Medulla oblongata (tissue), 1 donor: ENCODE results near the gene TFDP1.
A peak's percentile ranks its signal among the peaks of the same experiment; 100 is the strongest.

ENCODE experiments used
- DNase-seq: peaks from one replicate; pipeline ENCODE4 v3.0.0-alpha.2; 2015; ENCODE audit errors: extremely low spot score

Gene TFDP1

DNA sequence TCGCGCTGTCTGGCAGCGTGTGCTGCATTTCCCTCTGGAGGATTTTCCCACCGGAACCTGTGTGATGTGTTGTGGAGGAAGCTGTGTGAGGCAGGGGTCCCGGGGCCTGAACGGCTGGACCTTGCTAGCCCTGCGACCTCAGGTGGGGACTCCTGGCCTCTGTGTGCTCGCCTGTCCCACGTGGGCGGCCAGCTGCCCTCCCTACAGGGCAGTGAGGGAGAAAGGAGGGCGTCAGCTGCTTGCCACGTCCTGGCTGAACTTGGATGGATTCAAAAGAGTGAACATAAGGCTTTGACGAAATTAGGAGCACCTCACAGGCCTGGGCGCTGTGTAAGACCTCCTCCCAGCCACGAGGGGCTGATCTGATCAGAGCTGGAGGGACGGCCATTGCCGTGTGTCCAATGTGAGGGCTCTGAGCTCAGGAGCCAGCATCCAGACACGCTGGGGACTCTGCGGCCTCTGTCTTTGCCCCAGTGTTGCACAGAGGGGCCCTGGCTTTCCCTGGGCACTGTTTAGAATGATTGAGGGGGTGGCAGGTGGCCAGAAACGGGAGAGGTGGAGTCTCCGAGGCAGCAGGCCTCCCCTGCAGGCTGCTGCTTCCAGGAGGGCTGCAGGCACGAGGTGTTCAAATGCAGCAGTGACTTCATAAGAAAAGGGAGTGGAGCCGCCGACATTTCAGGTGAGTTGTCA is 13.0 kb downstream of the TFDP1 start:
- no peak for DNase-seq

DNA sequence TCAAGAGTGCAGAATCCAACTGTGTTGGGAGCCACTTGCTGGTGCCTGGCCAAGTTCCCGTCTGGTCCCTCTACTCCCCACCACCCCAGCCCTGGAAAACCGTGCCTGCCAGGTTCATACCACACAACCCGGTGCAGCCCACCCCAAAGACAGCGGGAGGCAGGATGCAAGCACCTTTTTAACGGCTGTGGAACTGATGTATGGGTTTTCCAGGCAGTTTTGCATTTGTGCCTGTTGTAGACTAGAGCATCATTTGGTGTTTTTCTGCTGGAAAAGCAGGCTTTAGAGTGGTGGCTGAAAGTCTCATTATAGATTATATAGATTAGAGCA is 13.5 kb downstream of the TFDP1 start:
- no peak for DNase-seq

DNA sequence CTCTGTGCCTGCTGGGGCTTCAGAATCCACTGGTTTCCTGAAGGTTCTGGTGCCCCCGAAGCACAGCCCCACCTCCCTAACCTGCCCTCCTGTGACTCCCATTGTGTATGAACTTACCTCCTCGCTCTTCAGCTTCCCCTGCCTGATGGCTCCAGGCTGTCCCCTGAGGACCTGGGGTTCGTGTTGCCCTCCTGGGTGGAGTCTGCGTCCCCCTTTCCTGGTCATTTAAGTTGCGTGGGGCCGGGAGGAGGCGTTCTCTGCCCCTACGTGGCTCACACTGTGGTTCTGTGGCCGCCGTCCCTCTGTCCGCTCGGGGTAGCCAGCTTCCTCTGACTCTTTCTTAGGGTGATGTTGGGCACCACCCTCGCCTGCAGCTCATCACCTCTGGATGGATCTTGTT is 13.9 kb downstream of the TFDP1 start:
- DNase-seq, result no peak

DNA sequence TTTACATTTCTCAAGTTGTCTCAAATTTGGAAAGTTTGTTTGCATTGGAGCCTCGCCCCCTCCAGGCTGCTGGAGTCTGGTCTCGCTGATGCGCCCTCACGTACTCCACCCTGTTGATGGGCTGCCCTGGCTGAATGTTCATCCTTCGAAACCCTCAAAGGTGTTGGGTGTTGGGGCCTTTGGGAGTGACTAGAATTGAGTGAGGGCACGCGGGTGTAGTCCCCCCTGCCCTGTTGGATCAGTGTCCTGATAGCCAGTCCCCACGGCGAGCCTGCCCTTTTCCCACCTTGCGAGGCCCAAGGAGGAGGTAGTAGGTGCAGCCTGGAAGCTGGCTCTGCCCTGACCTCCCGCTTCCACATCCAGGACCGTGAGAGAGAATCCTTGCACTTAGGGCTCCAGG is 14.8 kb downstream of the TFDP1 start:
- no peak for DNase-seq

DNA sequence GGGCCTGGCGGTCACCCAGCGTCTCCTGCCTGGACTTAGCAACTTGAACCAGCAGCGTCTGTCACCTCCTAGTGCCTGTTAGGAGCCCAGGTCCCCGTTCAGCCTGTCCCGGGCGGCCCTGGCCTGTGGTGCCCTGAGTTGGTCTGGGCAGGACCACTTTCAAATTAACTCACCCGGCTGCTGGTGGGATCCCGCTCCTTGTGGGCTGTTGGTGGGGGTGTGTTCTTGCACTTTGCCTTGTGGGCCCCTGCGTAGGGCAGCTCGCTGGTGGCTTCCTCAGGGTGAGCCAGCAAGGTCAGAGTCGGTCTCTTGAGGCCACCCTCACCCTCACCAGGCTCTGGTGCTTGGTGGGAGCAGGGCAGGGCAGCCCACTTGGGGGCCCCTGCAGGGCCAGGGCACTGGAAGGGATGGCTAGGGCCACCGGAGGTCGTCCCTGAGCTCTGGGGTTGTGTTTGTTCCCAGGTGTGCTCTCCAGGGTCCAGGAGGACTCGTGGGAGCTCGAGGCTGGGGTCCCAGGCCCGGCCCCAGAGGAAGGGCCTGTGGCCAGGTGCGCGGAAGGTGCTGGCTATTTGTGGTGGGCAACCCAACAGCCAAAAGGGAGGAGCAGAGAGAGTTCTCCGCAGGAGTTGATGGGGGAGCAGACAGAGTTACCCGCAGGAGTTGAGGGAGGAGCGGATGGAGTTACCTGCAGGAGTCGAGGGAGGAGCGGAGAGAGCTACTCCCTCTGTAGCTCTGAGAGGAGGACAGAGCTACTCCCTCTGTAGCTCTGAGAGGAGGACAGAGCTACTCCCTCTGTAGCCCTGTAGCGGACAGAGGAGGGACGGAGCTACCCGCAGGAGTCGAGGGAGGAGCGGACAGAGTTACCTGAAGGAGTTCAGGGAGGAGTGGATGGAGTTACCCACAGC is 16.9 kb downstream of the TFDP1 start:
- DNase-seq, result no peak

DNA sequence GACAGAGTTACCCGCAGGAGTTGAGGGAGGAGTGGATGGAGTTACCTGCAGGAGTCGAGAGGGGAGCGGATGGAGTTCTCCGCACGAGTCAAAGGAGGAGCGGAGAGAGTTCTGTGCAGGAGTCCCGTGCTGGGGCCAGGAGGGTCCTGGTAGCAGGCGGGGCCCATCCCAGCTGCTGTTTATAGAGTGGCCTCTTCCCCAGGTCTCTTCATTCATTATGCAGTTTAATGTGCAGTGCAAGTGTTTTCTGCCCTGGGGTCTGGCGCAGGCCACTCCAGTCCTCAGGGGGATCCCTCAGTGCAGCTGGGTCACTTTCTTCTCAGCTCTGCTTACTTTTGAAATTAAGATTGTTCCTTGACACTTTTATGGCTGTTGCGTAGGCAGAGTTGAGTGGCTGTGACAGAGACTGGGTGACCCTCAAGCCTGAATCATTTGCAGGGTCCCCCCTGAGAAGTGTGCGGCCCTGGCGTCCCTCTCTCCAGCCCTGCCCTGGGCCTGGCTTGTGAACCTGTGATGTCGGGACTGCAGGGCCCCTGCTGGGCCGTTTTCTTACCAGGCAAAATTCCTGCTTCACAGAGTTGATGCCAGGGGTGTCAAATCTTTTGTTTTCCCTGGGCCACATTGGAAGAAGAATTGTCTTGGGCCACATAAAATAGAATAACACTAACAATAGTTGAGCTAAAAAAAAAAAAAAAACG is 17.9 kb downstream of the TFDP1 start:
- no peak for DNase-seq

DNA sequence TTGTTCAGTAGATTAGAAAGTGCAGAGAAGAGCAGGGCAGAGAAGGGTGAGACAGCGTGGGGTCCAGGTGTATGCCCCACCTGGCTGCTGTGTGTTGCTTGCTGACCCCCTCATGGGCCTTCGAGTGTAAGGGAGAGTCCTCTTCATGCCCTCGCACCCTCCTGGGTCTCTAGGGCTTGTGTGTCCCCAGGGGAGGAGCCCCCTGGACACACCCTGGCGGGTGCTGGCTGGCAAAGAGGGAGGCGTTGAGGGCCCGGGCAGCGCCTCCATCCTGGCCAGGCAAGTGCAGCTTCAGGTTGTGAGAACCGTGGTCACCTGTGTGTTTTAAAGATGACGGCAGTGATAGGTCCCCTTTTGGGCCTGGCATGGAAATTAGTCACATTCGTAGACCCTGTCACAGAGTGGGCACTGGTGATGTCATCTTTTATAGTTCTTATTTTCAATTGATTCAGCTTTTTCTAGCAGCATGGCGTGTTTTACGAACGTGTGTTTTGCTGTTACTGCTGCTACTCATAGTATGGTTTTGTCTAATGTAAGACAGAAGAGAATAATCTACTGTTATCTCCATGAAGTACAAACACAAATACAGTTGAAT is 18.7 kb downstream of the TFDP1 start:
- no peak for DNase-seq

DNA sequence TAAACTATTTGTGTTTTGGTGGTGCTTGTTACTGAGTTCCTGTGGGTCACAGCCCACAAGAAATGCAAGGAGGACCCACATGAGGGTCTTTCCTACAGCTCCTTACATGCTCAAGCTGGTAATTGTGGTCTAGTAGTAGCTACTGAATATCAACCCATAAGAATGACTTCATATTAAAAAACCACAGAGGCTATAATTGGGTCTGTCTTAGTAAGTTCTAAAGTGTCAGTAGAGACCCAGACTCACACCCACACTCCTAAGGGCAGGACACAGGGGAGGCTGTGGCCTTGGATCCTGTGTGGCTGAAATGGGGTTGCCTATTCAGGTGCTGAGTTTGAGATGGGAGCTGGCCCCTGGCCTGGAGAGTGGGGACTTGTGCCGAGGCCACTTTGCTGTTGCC is 19.6 kb downstream of the TFDP1 start:
- no peak for DNase-seq

DNA sequence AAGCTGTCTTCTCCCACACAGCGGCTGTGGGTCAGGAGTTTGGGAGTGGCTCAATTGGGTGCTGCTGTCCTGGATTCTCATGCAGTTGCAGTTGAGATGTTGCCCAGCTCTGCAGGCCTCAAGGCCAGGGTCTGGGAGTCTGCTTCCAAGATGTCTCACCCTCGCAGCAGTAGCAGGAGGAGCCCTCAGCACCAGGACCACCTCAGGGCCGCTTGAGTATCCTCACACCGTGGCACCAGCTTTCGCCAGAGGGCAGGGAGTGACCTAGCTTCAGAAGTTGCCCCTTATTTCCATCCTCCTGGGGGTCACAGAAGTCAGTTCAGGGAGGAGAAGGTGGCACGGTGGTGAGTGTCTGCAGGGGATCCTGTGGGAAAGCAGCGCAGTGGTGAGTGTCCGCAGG is 20.9 kb downstream of the TFDP1 start:
- DNase-seq, result no peak

DNA sequence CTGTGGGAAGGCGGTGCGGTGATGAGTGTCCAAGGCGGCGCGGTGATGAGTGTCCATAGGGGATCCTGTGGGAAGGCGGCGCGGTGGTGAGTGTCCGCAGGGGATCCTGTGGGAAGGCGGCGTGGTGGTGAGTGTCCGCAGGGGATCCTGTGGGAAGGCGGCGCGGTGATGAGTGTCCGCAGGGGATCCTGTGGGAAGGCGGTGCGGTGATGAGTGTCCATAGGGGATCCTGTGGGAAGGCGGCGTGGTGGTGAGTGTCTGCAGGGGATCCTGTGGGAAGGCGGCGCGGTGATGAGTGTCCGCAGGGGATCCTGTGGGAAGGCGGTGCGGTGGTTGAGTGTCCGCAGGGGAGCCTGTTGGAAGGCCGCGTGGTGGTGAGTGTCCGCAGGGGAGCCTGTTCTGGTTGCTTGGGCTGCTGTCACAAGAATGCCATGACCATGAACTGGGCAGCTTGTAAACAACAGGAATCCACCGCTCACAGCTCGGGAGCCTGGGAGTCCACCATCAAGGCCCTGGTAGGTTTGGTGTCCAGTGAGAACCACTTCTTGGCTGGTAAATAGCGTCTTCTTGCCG is 21.4 kb downstream of the TFDP1 start:
- no peak for DNase-seq

DNA sequence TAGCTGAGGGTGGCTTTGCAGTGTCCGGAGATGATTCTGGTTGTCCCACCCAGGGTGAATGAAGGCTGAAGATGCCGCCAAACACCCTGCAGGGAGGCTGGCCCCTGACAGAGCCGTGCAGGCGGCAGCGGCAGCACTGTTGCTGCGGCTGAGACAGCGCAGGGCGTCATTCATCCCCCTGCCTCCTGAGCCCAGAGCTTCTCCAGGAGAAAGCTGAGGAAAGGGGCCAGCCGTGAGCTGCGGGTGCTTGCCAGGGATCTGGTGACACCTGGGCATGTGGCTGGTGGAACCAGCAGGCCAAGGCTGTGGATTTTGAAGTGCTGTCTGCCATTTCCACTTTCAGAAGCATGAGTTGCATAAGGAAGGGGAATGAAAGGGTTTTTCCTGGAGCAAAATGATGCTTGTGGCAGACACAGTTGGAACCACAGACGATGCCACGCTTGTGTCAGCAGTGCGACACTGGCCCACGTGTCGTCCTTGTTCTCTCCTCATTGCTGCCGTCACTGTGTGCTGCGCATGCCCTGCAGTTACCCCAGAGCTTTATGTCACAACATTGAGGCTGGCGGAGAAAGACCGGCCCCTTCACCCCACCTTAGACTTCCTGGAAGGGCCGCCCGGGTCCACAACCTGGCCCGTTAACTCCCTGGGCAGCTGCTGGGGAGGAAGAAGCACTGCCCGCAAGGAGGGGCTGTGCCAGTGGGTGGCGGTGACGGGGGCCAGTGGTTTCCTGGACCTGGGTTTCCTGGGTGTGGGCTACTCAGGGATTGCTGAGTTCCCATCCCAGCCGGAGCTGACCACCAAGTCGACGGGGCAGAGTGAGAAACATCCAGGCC is 22.7 kb downstream of the TFDP1 start:
- no peak for DNase-seq

DNA sequence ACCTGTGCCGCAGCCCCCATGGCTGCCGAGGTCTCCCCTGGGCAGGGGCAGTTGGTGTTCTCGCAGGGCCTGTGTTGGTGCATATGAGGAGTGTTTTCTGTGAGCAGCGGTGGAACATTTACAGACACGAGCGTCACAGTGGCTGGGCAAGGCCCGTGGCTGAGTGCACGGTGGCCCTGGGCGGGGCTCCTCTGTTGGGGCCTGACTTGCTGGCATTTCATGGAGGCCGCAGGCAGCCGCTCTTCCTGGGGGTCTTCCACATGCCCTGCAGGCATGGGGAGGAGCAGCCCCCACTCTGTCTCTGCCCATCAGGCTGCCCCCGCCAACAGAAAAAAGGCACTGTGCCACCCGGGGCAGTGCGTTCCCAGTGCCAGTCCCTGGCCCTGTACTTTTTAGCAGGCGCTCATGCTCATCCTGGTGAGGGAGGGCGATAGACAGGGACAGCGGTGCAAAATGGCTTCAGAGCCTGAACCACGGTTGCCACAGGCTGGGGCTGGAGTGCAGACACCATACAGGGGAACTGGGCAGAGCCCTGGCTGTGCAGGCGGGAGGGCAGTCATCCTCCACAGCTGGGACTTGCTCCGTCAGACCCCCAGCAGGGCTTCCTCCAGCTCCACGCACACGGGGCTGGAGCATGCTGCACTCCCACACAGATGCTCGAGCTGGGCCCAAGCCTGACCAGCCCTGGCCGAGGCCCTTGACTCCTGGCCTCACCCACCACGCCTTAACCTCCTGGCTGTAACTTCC is 23.5 kb downstream of the TFDP1 start:
- DNase-seq, result no peak

DNA sequence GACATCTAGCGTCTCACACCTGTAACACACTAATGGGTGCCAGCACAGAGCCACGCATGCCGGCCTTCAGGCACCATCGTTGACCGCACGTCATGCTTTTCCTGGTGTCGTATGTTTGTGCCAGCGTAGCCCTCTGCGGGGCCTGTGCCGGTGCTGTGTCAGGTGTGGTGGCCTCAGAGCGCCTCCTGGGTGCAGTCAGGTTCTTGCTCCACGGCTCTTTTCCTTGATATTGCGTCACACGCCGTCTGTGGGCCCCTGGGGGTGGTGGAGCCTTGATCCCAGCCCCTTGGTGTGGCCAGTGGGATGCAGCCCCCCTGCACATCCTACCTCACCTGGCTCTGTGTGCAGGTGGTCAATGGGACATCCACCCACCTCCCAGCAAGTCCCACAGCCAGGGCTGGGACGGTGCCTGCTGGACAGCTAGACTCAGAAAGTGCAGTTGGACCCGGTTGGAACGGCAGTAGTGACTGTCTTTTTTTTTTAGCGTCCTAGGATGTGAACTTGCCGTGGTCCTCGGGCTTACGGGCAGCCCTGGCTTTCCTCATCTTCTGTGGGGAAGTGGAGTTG is 24.5 kb downstream of the TFDP1 start:
- DNase-seq, result no peak

DNA sequence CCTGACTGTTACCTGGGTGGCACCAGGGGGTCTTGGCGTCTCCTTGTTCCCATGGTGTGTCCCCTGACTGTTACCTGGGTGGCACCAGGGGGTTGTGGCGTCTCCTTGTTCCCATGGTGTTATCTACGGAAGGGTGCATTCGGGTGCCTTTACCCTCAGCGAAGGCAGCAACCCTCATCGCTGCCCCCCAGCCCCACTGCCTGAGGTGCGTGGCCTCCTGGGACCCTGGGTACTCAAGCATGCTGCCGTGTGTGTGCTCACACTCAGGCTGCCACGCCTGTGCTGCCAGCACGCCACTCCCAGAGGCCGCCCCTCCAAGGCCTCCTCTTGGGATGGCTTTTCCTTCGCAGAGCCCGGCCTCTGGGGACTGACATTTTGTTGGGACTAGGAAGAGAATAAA is 25.1 kb downstream of the TFDP1 start:
- no peak for DNase-seq

DNA sequence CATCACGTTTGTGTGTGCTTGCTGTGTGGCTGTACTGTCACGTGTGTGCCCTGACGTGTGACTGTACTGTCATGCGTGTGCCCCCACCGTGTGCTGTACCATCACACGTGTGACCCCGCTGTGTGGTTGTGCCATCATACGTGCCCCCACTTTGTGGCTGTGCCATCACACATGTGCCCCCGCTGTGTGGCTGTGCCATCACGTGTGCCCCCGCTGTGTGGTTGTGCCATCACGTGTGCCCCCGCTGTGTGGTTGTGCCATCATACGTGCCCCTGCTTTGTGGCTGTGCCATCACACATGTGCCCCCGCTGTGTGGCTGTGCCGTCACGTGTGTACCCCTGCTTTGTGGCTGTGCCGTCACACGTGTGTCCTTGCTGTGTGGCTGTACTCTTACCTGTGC is 25.7 kb downstream of the TFDP1 start:
- DNase-seq, result no peak

DNA sequence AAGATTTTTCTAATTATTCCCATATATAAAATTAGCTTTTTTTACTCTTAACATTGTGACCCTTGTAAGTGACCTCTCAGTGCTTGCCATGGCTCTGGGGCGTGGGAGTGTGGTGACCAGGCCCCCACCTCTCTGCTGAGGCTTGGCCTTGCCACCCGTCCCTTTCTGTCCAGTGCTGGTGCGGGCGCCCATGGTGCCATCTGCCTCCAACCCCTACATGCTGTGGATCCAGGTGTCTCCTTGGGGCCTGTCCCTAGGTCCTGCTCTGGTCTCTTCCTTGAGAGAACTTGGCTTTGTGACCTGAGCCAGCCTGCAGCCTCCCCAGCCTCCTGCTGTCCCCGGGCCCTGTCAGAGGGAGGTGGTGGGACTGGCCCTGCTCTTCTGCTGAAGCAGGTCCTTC is 27.4 kb downstream of the TFDP1 start:
- DNase-seq, result no peak

DNA sequence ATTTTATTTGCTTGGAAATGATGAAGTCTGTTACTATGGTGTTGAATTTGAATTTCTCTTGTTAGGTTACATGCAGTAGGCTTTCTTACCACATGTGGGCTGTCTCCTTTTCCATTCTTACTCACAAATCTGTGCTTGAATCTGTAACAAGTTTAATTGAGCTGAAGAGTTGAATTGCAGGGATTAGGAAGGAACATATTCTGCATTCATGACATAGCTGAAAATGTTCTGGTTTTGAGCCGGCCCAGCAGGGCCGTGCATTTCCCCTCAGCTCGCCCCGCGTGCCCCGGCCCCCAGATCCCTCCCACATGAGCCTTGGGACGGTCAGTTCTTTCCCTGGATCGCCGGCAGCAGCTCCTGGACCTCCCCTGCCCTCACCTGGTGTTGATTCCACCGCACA is 28.1 kb downstream of the TFDP1 start:
- no peak for DNase-seq

DNA sequence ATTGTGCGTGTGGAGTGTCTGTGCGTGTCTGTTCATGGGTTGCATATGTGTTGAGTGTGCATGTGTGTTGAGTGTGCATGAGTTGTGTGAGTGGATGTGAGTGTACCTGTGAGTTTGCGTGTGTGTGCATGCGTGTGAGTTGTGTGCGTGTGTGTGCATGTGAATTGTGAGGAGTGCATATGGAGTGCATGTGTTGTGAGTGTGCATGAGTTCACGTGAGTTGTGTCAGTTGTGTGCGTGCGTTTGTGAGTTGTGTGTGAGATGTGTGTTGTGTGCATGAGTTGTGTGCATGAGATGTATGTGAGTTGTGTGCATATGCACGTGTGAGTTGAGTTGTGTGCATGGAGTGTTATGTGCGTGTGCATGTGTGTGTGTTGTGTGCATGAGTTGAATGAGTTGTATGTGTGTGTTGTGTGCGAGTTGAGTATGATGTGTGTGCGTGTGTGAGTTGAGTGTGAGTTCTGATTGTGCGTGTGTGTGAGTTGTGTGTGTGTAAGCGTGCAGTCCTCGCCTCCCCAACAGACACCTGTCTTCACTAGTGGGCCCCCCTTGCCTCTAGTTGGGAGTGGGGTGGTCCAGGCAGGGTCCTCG is 29.3 kb downstream of the TFDP1 start:
- no peak for DNase-seq

DNA sequence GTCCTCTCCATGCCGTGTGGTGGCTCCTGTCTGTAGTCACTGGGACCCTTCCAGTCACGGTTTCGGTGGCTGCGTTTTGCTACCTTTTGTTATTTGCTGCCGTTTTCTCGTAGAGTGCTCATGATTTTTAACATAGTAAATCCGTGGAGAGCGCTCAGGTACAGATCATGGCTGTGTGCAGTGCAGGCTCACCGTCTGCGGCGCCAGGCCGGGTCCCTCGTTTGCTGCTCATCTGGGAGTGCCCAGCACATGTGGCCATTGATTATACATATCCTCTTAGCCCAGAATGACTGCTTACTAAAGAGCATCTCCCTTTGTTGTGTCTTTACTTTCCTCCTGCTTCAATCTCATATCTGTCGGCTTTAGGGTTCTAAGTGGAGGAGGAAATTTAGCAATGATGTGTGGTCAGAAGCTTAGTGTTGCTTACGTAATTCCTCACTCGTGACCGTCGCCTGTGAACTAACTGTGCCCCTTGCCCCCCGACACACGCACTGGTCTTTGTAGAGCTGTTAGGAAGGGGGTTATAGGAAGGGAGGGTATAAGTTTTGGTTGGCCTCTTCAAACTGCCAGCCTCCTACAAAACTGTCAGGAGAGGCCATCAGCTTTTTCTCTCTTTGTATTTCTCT is 31.8 kb downstream of the TFDP1 start:
- peak; percentile 16 for DNase-seq
